DOHH2 (cell line): ENCODE data around the gene GYPC.

Experiments used
- CTCF ChIP-seq: fragments of 200-600 bp; sonication (generic); IDR thresholded peaks from one replicate; pipeline ENCODE4 v1.5.1; 2014; ENCODE audit warnings: antibody characterized with exemption, mild to moderate bottlenecking, low read depth, low read length; ENCODE audit not compliant: poor library complexity, severe bottlenecking
- EZH2phosphoT487 ChIP-seq: fragments of 200-600 bp; sonication (generic); IDR thresholded peaks from 2 replicates; pipeline ENCODE4 v1.6.1; 2017; ENCODE audit warnings: borderline replicate concordance, mild to moderate bottlenecking, antibody characterized with exemption, low read length, moderate library complexity, mixed read lengths

- TF ChIP-seq CTCF (no peak), EZH2phosphoT487 (no peak)
Observed at GRCh38 chr2:126663184-126663963, 7.4 kb downstream of the GYPC start.
